Hematopoietic multipotent progenitor cell (in vitro differentiated cells): ENCODE data around the gene FGG. TPM values are rescaled to one million over a fixed set of nuclear protein-coding genes. Genes with fewer than 3 reads are reported as not detected.
"Not testable (repeated sequence)": the region's sequence is repeated elsewhere in the genome, so short reads cannot be mapped to it uniquely, and the experiment has no call there.

Experiments
- DNase-seq, 3 donors: peaks; one replicate each; pipeline ENCODE4 v3.0.0-alpha.2; 2011 to 2015; ENCODE audit warnings: low read depth in 2 of 3, low spot score in 2 of 3
- total RNA-seq: library from RNA; depleted of rRNA; stranded (reverse); fragments of >200 nt; gene quantifications from one replicate; pipeline ENCODE4 v1.2.3, GENCODE V29; 2012

Gene FGG
- total RNA-seq, 1 donor, result not detected

DNA sequence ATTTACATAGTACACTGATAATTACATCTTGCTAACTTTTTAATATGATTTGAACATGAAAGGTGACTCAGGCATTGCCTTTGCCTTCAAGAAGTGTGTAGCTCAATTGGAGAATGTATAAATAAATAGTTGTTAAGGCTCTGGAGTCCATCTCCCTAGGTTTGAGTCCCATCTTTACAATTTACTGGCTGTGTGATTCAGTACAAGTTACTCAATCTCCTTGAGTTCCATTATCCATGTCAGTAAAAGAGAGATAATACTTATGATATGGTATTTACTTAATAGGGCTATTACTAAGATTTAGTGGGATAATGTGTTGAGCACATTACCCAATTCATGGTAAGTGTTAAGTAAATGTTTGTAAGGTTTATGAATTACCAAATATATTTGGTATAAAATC, 1.9 kb upstream of the FGG start:
- DNase-seq, result no peak

DNA sequence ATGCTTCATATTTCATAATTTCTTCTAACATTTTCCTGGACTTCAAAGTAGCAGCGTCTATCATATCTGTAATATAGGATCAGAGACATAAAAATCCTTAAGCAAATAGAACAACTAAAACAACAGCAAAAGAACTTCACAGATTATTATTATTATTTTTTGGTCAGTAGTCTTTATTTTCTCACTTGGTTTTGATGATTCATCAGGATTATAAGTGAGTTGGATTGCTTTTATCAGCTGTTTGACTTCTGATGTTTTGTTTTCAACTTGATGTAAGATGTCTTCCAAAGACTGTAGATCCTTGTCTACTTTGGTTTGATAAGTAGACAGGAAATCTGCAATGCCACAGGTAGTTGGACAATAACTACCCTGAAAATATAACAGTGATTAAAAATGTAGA, 623 bp downstream of the FGG start:
- no peak for DNase-seq

DNA sequence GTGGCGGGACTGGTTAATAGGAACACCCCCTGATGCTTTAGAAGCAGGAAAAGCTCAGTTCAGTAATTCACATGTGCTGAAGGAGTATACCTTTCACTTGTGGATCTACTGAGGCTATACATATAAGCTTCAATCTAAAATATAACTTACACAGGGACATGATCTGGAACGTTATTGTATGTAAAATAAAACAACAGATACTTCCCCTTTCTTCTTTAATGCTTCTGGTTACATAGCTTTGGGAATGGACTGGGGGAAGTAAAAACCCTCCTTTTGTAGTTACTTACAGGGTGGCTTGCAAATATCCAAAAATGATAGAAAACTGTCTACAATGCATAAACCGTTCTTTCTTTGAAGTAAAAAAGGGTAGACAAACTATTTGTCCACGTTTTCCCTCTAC, 1.9 kb downstream of the FGG start:
- DNase-seq, result peak in 1 of 3 donors; percentile 31

DNA sequence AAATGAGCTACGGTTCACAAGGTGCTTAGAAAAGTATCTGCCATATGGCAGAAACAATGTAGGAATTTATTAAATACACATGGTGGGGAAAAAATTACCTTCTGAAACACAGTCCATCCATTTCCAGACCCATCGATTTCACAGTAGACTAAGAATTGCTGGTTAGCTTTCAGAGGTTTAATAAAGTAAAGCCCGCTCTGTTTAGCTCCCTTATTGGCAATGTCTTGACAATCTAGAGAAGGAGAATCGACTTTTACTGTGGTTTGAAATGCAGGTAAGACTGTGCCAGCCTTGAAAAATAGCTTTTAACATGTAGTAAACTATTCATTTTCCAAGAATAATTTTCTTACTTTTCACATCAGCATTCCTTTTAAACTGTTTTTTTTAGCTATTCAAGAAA, 2.9 kb downstream of the FGG start:
- DNase-seq, result no peak

DNA sequence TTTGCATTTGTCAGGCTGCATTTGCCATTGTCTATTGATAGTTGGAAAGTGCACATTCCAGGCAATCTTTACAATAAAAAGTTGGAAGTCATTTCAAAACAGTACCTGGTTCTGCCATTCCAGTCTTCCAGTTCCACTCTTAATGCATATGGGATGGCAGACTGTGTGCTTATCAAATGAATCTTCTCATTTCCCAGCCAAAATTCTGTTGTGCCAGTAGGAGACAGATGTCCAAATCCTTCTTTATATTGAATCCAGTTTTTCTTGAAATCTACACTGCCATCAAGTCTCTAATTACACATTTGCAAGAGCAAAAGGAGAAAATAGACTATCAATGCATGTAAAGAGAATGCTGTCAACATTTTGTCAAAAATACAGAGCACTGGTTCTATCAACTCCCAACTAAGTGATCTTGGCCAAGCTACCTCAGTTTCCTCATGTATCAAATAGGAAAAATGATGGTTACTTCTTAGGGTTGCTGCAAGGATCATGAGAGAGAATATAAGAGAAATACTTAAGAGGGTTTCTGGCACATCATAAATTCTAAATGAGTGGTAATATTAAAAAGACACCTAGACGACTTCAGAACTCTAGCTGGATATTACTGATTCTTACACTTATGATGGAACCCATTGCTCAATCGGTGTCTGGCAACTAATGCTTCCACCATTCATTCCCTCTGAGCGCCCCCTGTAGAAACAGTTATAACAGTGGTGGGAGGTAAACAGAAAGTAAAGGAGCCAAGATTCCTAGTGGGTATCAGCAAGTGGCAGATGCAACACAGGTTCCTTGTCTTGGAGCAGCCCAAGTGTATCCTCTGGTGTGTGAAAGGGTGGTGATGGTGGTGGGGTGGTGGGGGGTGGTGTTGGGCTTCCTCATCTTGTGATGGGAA, 3.8 kb downstream of the FGG start:
- DNase-seq, result no peak

DNA sequence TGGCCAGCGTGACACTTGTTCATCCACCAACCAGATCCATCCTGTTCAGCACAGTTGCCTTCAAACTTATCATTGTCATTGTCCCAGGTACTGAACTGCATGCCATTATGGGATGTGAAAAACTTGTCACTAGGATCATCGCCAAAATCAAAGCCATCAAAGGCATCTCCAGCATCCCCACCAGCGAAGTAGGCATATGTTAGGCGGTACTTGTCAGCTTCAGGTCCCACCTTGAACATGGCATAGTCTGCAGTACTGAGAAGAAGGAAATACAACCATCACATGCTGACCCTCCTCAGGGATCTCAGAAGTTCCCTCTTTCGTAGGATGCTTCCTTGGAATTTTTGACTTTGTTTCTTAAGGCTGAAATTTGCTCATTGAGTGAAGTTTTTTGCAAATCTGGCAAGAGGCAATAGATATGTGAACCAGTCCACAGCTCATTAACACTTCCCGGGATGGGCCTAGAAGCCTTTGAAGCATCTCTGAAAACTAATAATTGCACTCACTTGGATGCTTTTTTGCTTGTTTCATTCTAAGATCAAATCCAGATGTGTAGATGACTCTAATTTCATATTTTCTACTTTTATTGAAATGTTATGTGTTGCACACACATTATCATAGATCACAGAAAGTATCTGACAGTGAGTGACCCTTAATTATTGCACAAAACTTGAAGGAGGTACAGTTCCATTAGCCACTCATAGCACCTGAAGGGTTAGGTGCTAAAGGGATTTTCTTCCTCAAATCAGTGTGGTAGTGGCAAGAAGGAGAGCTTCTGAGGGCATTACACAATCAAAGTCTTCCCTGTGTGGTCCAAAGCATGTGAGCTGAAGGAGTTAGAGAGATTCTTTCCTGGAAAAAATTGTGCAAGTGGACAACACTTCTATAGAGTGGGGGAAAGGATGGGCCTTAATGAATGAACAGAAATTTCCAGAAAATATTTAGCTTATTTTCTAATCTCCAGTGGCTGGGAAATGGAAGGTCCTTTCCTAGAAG, 5.4 kb downstream of the FGG start:
- no peak for DNase-seq

DNA sequence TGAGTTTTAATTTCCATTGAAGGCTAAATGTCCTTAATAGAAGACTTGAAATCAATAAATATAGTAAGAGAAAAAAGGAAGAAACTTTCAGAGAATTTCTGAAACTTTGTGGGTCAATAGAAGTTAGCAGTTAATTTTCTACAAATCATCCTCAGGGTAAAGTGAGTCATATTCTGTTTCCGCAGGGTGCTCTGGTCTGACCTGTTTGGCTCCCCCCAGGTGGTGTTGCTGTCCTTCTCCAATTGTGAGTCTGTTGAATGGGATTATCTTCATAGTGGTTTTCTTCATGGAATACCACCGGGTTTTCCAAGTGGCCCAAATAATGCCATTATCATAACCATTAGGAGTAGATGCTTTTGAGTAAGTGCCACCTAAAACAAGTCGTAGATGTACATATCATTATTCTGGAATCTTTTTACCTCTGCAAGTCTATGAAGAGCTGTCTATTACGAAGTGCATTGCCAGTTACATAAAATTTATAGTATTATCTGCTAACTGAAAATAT, 7.7 kb downstream of the FGG start:
- DNase-seq, result no peak

DNA sequence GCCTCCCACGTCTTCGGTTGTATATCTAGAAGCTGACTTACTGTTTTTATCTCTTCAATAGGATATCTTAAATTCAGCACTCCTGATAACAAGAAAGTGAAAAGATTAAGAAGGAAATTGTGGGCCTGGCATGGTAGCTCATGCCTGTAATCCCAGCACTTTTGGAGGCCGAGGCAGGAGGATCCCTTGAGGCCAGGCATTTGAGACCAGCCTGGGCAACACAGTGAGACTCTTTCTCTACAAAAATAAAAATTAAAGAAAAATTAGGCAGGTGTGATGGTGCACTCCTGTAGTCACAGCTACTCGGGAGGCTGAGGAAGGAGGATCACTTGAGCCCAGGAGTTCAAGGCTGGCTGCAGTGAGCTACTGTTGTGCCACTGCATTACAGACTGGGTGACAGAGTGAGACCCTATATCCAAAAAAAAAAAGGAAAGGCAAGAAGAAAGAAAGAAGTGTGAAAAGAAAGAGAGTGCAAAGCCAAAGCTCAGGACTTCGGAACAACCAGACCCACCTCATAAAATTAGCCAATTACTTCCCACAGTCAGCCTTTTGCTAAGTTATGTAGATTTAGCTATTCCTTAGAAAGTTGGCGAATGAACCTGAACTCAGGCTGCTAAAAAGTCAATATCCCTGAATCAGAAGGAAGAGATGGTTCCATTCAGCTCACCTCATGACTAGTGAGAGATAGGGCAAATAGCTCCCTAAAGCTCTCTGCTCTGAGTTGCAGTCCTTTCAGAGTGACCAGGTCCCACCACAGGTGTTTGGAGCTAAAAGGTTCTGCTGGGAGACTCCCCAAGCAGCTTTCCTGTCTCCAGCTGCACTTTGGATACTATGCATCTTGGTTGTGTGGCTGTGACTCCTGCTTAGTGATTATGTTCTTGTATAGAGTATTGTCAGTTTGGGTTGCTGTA, 9.2 kb downstream of the FGG start:
- DNase-seq, result no peak

DNA sequence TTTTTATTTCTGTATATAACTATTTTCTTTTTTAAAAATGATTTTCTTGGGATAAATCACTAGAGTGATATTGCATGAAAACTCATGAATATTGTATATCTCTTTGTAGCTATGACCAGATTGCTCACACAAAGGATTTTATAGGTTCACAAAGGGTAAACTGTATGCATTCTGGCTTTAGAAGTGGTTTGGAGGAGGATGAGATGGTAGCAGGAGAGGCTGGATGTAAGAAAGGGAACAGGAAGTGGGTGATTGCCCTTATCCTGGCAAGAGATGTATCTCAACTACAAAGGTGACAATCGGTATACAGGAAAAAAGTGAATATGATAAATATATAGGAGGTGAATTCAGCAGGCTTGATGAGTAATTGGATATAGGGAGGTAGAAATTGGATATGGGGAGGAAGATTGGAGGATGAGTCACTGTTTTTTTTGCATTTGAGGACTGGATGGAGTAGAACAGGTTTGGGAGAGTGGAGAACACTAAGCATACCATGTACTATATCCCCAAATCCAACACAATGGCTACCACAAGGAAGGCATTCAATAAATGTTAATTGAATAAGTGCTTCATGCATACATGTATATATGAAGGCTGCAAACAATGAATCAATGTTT, 9.9 kb downstream of the FGG start:
- DNase-seq, result no peak

DNA sequence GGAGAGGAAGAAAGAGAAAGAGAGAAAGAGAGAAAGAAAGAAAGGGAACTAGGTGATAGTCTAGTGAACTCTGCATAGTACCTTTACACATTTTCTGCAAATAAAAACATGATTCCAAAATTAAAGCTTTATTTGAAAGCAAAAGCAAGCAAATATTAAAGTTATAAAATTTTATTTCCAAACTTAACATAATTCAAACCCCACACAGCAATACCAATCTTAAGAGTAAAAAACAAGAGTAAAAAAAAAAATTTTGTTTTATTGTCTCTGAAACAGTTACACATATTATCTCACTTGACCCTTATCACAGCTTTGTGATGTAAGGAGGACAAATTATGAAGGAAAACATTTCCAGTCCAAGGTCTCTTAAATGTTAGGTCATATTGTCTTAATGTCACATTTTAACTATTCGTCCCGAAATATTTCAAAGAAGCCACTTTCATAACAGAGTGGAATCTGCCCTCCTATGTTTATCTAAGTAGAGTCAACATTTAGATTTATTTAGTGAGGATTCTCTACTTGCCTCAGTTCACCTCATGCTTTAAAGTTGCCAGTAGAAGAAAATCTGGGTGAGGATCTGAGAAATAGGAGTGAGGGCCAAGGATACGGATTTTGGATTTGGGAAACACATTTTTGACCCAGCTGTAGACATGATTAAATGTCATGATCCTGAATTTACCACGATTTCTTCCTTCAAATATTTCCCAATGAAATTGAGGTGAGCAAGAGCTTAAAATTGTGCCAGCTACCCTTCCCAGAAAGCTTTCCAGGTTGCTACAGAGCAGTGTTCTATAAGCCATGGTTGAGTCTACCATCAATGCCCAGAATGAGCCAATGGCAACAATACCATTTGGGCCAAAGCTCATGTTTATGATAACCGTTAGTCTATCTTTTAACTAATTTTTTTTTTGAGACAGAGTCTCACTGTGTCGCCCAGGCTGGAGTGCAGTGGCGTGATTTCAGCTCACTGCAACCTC, 14.4 kb downstream of the FGG start:
- no peak for DNase-seq

DNA sequence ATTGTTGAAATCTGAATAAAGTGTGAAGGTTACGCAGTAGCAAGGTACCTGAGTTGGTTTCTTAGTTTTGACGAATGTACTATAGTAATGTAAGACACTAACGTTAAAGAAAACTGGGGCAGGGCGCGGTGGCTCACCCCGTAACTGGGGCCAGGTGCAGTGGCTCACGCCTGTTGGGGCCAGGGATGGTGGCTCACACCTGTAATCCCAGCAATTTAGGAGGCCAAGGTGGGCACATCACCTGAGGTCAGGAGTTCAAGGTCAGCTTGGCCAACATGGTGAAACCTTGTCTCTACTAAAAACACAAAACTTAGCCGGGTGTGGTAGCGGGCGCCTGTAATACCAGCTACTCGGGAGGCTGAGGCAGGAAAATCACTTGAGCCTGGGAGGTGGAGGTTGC, 15.2 kb downstream of the FGG start:
- not testable (repeated sequence) for DNase-seq

DNA sequence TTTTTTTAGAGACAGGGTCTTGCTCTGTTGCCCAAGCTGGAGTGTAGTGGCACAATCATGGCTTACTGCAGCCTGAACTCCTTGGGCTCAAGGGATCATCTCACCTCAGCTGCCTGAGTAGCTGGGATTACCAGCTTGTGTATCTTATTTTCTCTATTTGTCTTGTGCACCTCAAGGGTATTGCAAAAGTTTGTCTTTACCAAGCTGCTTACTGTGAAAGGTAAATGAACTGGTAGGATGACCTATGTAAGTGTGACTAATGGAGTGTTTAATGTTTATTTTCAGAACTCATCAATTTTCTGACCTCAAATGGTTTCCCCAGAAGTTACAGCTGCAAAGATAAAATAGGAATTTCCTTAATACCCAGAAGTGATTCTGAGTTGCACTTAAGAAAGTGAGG, 16.6 kb downstream of the FGG start:
- DNase-seq, result no peak

DNA sequence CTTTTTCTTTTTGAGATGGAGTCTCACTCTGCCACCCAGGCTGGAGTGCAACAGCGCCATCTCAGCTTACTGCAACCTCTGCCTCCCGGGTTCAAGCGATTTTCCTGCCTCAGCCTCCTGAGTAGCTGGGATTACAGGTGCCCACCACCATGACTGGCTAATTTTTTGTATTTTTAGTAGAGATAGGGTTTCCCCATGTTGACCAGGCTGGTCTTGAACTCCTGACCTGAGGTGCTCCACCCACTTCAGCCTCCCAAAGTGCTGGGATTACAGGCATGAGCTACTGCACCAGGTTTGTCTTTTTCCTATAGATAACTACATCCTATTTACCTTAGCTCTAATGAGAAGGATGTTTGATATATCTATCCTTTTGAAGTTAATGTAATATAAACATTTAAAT, 18.1 kb downstream of the FGG start:
- not testable (repeated sequence) for DNase-seq

DNA sequence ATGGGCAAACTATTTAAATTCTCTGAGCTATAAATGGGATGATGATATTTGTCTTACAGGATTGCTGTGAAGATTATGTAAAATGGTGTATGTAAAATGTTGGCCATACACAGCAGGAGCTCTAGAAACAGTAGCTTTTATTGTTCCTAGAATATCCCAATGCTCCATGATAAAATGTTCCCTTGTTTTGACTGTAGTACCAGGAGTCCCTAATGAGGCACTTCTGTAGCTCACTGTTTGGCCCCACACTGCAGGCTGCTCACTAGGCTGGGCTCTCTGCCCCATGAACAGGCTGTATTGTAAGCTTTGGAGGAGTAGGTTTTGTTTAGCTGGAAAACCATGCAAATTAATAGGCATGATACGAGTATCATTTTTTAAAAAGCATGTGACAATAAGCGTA, 18.6 kb downstream of the FGG start:
- no peak for DNase-seq

DNA sequence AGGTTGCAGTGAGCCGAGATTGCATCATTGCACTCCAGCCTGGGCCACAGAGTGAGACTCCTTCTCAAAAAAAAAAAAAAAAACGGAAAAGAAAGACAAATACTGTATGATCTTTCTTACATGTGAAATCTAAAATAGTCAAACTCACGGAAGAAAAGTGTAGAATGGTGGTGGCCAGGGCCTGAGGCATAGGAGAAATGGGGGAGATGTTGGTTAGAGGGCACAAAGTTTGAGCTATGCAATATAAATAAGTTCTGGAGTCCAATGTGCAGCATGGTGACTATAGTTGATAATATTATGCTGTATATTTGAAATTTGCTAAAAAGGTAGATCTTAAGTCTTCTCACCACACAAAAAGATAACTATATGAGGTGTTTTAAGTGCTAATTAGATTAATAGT, 20.6 kb downstream of the FGG start:
- DNase-seq, result no peak

DNA sequence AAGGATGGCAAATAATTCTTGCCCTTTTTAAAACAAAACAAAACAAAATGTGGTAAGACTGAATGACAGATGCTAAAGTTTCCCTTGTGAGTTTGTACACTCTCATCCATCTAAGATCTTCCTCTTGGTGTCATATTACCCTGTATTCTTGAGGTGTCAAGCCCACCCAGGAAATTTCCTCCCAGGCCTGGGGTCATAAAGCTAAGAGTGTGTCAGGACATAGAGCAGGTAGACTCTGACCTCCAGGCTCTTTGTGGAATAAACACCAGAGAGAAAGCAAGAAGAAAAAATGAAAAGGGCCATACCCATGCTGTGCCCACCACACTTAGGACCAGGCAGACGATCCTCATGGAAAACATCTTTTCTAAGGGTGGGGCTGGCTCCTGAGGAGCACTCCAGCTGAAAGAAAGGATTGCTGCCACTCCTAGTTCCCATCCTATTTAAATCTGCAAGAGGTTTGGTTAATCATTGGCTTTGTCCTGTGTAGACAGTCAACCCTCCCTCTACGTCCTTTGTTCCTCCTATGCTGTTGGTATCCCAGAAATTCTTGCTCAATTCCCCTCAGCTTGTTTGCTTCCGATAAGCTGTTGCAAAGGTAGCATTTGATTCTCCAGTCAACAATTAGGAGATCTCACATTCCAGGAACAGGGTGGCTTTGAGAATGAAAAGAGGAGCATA, 22.0 kb downstream of the FGG start, which contains the start of gene FGA:
Gene FGA (minus strand): TSS at position 414 of the 678 bp plus-strand sequence. CDS start 55 bp downstream, at position 359.
- DNase-seq, result no peak

DNA sequence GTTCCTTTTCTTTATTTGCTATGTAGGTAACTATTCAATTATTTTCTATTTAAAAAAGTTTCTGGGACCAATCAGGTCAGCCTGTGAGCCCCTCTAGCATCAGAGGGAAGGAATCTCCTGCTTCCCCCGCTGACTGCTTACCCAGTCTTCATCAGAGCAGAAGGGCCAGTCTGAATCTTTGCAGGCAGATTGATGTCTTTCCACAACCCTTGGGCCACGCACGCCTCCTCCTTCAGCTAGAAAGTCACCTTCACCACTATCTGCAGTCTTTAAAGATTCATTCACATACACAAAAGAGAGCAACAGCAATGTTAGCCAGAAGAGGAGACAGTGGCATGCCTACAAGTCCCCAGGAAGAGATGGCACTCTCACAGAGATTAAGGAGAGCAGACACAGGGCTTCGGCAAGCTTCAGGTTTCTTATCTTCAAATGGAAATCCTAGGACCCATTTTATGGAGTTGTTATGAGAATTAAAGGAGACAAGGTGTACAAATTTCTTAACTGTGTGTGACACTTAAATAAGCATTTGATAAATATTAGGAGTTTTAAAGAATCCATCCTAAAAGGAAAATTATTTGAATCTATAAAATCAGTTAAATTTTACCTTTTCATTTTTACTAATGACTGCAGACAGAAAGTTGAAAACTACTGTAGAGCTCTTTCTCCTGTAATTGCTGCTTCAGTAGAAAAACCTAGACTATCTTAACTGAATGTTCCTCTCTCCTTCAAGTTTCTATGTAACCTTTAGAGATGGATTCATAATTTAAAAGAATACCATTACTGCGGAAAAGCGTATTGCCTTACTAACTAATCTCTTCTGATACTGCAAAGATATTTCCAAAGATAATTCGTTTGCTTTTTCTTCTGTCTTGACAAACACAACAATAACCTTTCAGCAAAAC, 22.9 kb downstream of the FGG start:
- DNase-seq, result no peak
